Vagina (tissue), 2 donors: ENCODE data around the gene ALAD. TPM values are rescaled to one million over a fixed set of nuclear protein-coding genes. Genes with fewer than 3 reads are reported as not detected.
A peak's percentile ranks its signal among the peaks of the same experiment; 100 is the strongest.

Source experiments
- DNase-seq, 2 donors: peaks; one replicate each; pipeline ENCODE4 v3.0.0-alpha.2; 2017; ENCODE audit errors: extremely low spot score in 2 of 2
- H3K27ac ChIP-seq: fragments of 200-600 bp; sonication (generic); one replicate; pipeline ENCODE4 v1.5.1; 2019
- H3K27me3 ChIP-seq: fragments of 200-600 bp; sonication (generic); one replicate; pipeline ENCODE4 v1.5.1; 2019
- H3K36me3 ChIP-seq, 2 donors: fragments of 200-600 bp; sonication (generic); one replicate each; pipeline ENCODE4 v1.5.1; 2017 to 2019
- H3K4me1 ChIP-seq: fragments of 200-600 bp; sonication (generic); one replicate; pipeline ENCODE4 v1.5.1; 2019
- H3K4me3 ChIP-seq, 2 donors: fragments of 200-600 bp; sonication (generic); 1 replicate in 1 of 2; 2 replicates in 1 of 2; pipeline ENCODE4 v1.5.1; 2016 to 2019
- H3K9me3 ChIP-seq: fragments of 200-600 bp; sonication (generic); one replicate; pipeline ENCODE4 v1.5.1; 2019
- CTCF ChIP-seq, 3 experiments: fragments of 450-650 bp in 2 of 3; fragments of 200-600 bp in 1 of 3; sonication (generic) in 1 of 3; IDR thresholded peaks; one replicate each; pipeline ENCODE4 v1.5.1; 2017 to 2019; ENCODE audit warnings: antibody characterized with exemption in 3 of 3, mild to moderate bottlenecking in 2 of 3, moderate library complexity in 2 of 3
- POLR2A ChIP-seq, 2 donors: fragments of 450-650 bp; IDR thresholded peaks; one replicate each; pipeline ENCODE4 v1.6.1; 2017; ENCODE audit warnings: antibody characterized with exemption in 2 of 2, mild to moderate bottlenecking in 2 of 2, moderate library complexity in 2 of 2
- POLR2AphosphoS5 ChIP-seq, 2 donors: sonication (generic); formaldehyde crosslinking; IDR thresholded peaks; one replicate each; pipeline ENCODE4 v1.9.0; 2017; ENCODE audit warnings: antibody characterized with exemption in 2 of 2, mild to moderate bottlenecking in 2 of 2, low read depth in 1 of 2; ENCODE audit not compliant: insufficient read depth in 1 of 2
- intact Hi-C: fragments of 100-400 bp; cut with DNase I; formaldehyde crosslinking; loops from one replicate; pipeline ENCODE4 v1.15.1; 2023
- total RNA-seq: library from RNA; depleted of rRNA; stranded (reverse); fragments of >200 nt; gene quantifications from one replicate; pipeline ENCODE4 v1.2.3, GENCODE V29; 2016

Gene ALAD
- total RNA-seq, 1 donor from 2014 or later: 29.5 TPM

- intact Hi-C loops: no loop called here
- DNase-seq: no peak
- peak in 1 of 2 donors; percentile 92 for TF ChIP-seq POLR2AphosphoS5 (IDR thresholded peaks at IDR 0.05; ENCODE audit: insufficient read depth in 1 of 2, low read depth in 1 of 2)
- peak in 1 of 2 donors; percentile 67 for TF ChIP-seq POLR2A (IDR thresholded peaks at IDR 0.05)
- TF ChIP-seq CTCF (IDR thresholded peaks at IDR 0.05): no peak
- Histone ChIP-seq H3K36me3 (peaks cover 0 to 17% of the 10 kb centered on the region in 2 donors), H3K27me3 (no peaks in the 10 kb centered on the region), H3K4me1 (peaks cover 25% of the 10 kb centered on the region), H3K4me3 (peak within 1 kb of the TSS; percentile 89 to 91), H3K27ac (peak within 1 kb of the TSS; percentile 89), H3K9me3 (no peaks in the 10 kb centered on the region)
Measured at GRCh38 chr9:113376634-113377567, 24.2 kb downstream of the ALAD start, which contains the start of gene HDHD3. Gene HDHD3, minus strand, starts transcription at chr9:113376986. Its CDS starts 2,632 bp downstream, at chr9:113374354.

GRCh38 chr9:113375057-113376023 lies 25.7 kb downstream of the ALAD start:
- H3K27me3 ChIP-seq: no peaks in the 10 kb centered on the region
- H3K9me3 ChIP-seq: no peaks in the 10 kb centered on the region
- intact Hi-C loops: no loop called here
- peaks cover 0 to 17% of the 10 kb centered on the region in 2 donors for H3K36me3 ChIP-seq
- TF ChIP-seq CTCF (IDR thresholded peaks at IDR 0.05): no peak
- TF ChIP-seq POLR2A (IDR thresholded peaks at IDR 0.05): no peak
- no peak for TF ChIP-seq POLR2AphosphoS5 (IDR thresholded peaks at IDR 0.05; ENCODE audit: insufficient read depth in 1 of 2, low read depth in 1 of 2)
- H3K27ac ChIP-seq: no peak overlapping the region
- peak overlapping the region in 1 of 2 donors; percentile 89 for H3K4me3 ChIP-seq
- peaks cover 16% of the 10 kb centered on the region for H3K4me1 ChIP-seq
- DNase-seq: no peak

- no peak for TF ChIP-seq POLR2A (IDR thresholded peaks at IDR 0.05)
- TF ChIP-seq CTCF (IDR thresholded peaks at IDR 0.05): no peak
- TF ChIP-seq POLR2AphosphoS5 (IDR thresholded peaks at IDR 0.05; ENCODE audit: insufficient read depth in 1 of 2, low read depth in 1 of 2): no peak
- DNase-seq: no peak
- Histone ChIP-seq H3K9me3 (no peaks in the 10 kb centered on the region), H3K27ac (no peak overlapping the region), H3K4me3 (no peak overlapping the region), H3K4me1 (peaks cover 16% of the 10 kb centered on the region), H3K27me3 (no peaks in the 10 kb centered on the region), H3K36me3 (peaks cover 0 to 17% of the 10 kb centered on the region in 2 donors)
- intact Hi-C loops: no loop called here
Measured at GRCh38 chr9:113373676-113374392, 27.2 kb downstream of the ALAD start.

GRCh38 chr9:113373256-113373655 lies 27.8 kb downstream of the ALAD start:
- Histone ChIP-seq H3K4me3 (no peak overlapping the region), H3K9me3 (no peaks in the 10 kb centered on the region), H3K27me3 (no peaks in the 10 kb centered on the region), H3K4me1 (peaks cover 16% of the 10 kb centered on the region), H3K36me3 (peaks cover 0 to 17% of the 10 kb centered on the region in 2 donors), H3K27ac (no peak overlapping the region)
- TF ChIP-seq POLR2AphosphoS5 (IDR thresholded peaks at IDR 0.05; ENCODE audit: insufficient read depth in 1 of 2, low read depth in 1 of 2) (no peak), CTCF (IDR thresholded peaks at IDR 0.05) (no peak), POLR2A (IDR thresholded peaks at IDR 0.05) (no peak)
- intact Hi-C loops: no loop called here
- no peak for DNase-seq
